GM23338 (cell line): Measurements from ENCODE around the gene CDV3. TPM values are rescaled to one million over a fixed set of nuclear protein-coding genes. Genes with fewer than 3 reads are reported as not detected.

Source experiments
- ATAC-seq: fragments of 200-7000 bp; cut with Tn5 transposase; 3 replicates; pipeline ENCODE4 v1.9.1; 2020
- DNase-seq: peaks from one replicate; pipeline ENCODE4 v3.0.0-alpha.2; 2015; ENCODE audit warnings: low spot score
- H2AFZ ChIP-seq: fragments of 200-600 bp; sonication (generic); 2 replicates; pipeline ENCODE4 v1.8.0; 2016; ENCODE audit warnings: antibody characterized with exemption, mild to moderate bottlenecking, moderate library complexity
- H3F3A ChIP-seq: fragments of 200-600 bp; sonication (generic); replicated peaks from 2 replicates; pipeline ENCODE4 v1.8.0; 2017; ENCODE audit warnings: antibody characterized with exemption, mixed run types, low read depth
- H3K27ac ChIP-seq: fragments of 200-600 bp; sonication (generic); 2 replicates; pipeline ENCODE4 v1.6.1; 2016; ENCODE audit warnings: low read depth
- H3K27me3 ChIP-seq: fragments of 200-600 bp; sonication (generic); 2 replicates; pipeline ENCODE4 v1.8.0; 2016; ENCODE audit warnings: mild to moderate bottlenecking, mixed run types, moderate library complexity; ENCODE audit not compliant: insufficient read depth
- H3K36me3 ChIP-seq: fragments of 200-600 bp; sonication (generic); 2 replicates; pipeline ENCODE4 v1.8.0; 2016; ENCODE audit warnings: mild to moderate bottlenecking; ENCODE audit not compliant: insufficient read depth
- H3K4me1 ChIP-seq: fragments of 200-600 bp; sonication (generic); 2 replicates; pipeline ENCODE4 v1.8.0; 2016; ENCODE audit warnings: mild to moderate bottlenecking, moderate library complexity; ENCODE audit not compliant: insufficient read depth
- H3K4me2 ChIP-seq: fragments of 200-600 bp; sonication (generic); 2 replicates; pipeline ENCODE4 v1.7.1; 2017; ENCODE audit warnings: mixed run types
- H3K4me3 ChIP-seq: fragments of 200-600 bp; sonication (generic); 2 replicates; pipeline ENCODE4 v1.6.1; 2016; ENCODE audit warnings: mixed run types
- H3K79me2 ChIP-seq: fragments of 200-600 bp; sonication (generic); replicated peaks from 2 replicates; pipeline ENCODE4 v1.8.0; 2017; ENCODE audit warnings: mild to moderate bottlenecking; ENCODE audit not compliant: insufficient read depth
- H3K9me2 ChIP-seq: fragments of 200-600 bp; sonication (generic); 2 replicates; pipeline ENCODE4 v1.8.0; 2017; ENCODE audit not compliant: insufficient read depth
- H4K20me1 ChIP-seq: fragments of 200-600 bp; sonication (generic); replicated peaks from 2 replicates; pipeline ENCODE4 v1.8.0; 2017; ENCODE audit warnings: mild to moderate bottlenecking; ENCODE audit not compliant: insufficient read depth
- H3K27ac Mint-ChIP-seq: 2 replicates; pipeline ENCODE4 v1.8.0; 2020; ENCODE audit warnings: inconsistent platforms, mild to moderate bottlenecking, moderate library complexity, mixed read lengths
- H3K27me3 Mint-ChIP-seq: 3 replicates; pipeline ENCODE4 v1.8.0; 2022; ENCODE audit warnings: low read depth, mild to moderate bottlenecking, moderate library complexity, mixed read lengths, inconsistent platforms; ENCODE audit not compliant: insufficient read depth, poor library complexity
- H3K36me3 Mint-ChIP-seq: 3 replicates; pipeline ENCODE4 v1.8.0; 2021; ENCODE audit warnings: low read depth, mild to moderate bottlenecking, inconsistent platforms, moderate library complexity, mixed read lengths
- H3K4me1 Mint-ChIP-seq: 3 replicates; pipeline ENCODE4 v1.8.0; 2020; ENCODE audit warnings: mild to moderate bottlenecking, inconsistent platforms, mixed read lengths
- H3K4me3 Mint-ChIP-seq: 3 replicates; pipeline ENCODE4 v1.8.0; 2021; ENCODE audit warnings: moderate library complexity, mild to moderate bottlenecking, inconsistent platforms, mixed read lengths
- H3K9me3 Mint-ChIP-seq: 3 replicates; pipeline ENCODE4 v1.8.0; 2020; ENCODE audit warnings: moderate library complexity, mild to moderate bottlenecking, inconsistent platforms, mixed read lengths
- CREB1 ChIP-seq: fragments of 250-450 bp; sonication (Bioruptor Pico); IDR thresholded peaks from 2 replicates; pipeline ENCODE4 v1.5.0; 2020; ENCODE audit warnings: low read depth, mild to moderate bottlenecking, moderate library complexity
- EZH2 ChIP-seq: fragments of 200-600 bp; sonication (generic); IDR thresholded peaks from one replicate; pipeline ENCODE4 v1.8.0; 2017; ENCODE audit warnings: antibody characterized with exemption, mild to moderate bottlenecking, low read depth; ENCODE audit not compliant: unreplicated experiment
- EZH2phosphoT487 ChIP-seq: fragments of 200-600 bp; sonication (generic); IDR thresholded peaks from one replicate; pipeline ENCODE4 v1.8.1; 2018; ENCODE audit warnings: antibody characterized with exemption; ENCODE audit not compliant: unreplicated experiment
- JUNB ChIP-seq: IDR thresholded peaks from one replicate; pipeline ENCODE4 v1.6.1; 2016; ENCODE audit warnings: antibody characterized with exemption; ENCODE audit not compliant: unreplicated experiment
- NANOG ChIP-seq: IDR thresholded peaks from 2 replicates; pipeline ENCODE4 v1.6.1; 2016; ENCODE audit warnings: antibody characterized with exemption, borderline replicate concordance
- POLR2AphosphoS5 ChIP-seq: IDR thresholded peaks from 2 replicates; pipeline ENCODE4 v1.6.1; 2016; ENCODE audit warnings: antibody characterized with exemption, low read depth
- REST ChIP-seq: IDR thresholded peaks from one replicate; pipeline ENCODE4 v1.6.1; 2018; ENCODE audit warnings: antibody characterized with exemption; ENCODE audit not compliant: unreplicated experiment
- ZNF331 ChIP-seq: fragments of 250-450 bp; sonication (Bioruptor Pico); IDR thresholded peaks from 2 replicates; pipeline ENCODE4 v1.5.0; 2020; ENCODE audit warnings: low read depth, mild to moderate bottlenecking, moderate library complexity
- polyA plus RNA-seq: library from polyadenylated mRNA; unstranded; fragments of >200 nt; fragmentation: Nextera tagmentation; extraction: Ambion mirVana; gene quantifications from 2 replicates; pipeline ENCODE4 v1.2.1, GENCODE V29; 2016
- total RNA-seq: library from RNA; depleted of rRNA; stranded (reverse); fragments of >200 nt; shearing (Covaris generic); gene quantifications from 2 replicates; pipeline ENCODE4 v1.2.3, GENCODE V29; 2014
- TF ChIP-seq, protein P1 (sequence below): fragments of 250-450 bp; sonication (Bioruptor Pico); IDR thresholded peaks from 2 replicates; pipeline ENCODE4 v1.5.0; 2020; ENCODE audit warnings: mild to moderate bottlenecking, moderate library complexity

Gene CDV3
- total and polyA plus RNA-seq, 2 experiments from 2014 or later, result 36.6 to 119 TPM

DNA sequence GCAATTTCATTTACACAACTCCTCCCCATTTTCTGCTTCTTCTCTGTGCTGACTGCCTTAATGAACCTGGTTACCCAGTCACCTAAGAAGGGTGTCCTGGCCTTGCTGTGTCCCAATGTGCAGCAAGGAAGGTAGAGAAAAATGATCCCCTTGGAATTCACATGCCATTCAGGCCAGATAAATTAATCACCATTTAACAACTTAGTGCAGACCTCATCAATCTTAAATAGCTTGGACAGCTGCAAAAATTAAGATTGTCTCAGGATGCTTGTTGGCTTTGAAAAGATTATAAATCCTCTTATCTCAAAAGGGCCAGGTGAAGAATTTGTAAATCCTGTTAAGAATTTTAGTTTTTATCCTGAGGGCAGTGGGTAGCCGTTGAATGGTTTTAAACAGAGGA, 9.7 kb upstream of the CDV3 start:
- Mint-ChIP-seq H3K27me3 (peaks cover 7% of the 10 kb centered on the region), H3K36me3 (no peaks in the 10 kb centered on the region), H3K27ac (0 out of 2 replicates have a peak overlapping the region, but pooled peaks have one; percentile 7), H3K9me3 (no peaks in the 10 kb centered on the region), H3K4me1 (no peaks in the 10 kb centered on the region), H3K4me3 (no peak overlapping the region)
- no peak overlapping the region for H2AFZ ChIP-seq
- no peaks in the 10 kb centered on the region for H4K20me1 ChIP-seq
- no peaks in the 10 kb centered on the region for H3K36me3 ChIP-seq
- H3K27me3 ChIP-seq, result no peaks in the 10 kb centered on the region
- H3K79me2 ChIP-seq, result no peaks in the 10 kb centered on the region
- no peak overlapping the region for H3K4me2 ChIP-seq
- no peak overlapping the region for H3K4me3 ChIP-seq
- H3K4me1 ChIP-seq, result no peaks in the 10 kb centered on the region
- TF ChIP-seq CREB1 (no peak), REST (no peak), POLR2AphosphoS5 (no peak), NANOG (no peak), EZH2 (no peak), JUNB (no peak), ZNF331 (CRISPR knock-in tag) (no peak), EZH2phosphoT487 (no peak)
- TF ChIP-seq, protein P1, sequence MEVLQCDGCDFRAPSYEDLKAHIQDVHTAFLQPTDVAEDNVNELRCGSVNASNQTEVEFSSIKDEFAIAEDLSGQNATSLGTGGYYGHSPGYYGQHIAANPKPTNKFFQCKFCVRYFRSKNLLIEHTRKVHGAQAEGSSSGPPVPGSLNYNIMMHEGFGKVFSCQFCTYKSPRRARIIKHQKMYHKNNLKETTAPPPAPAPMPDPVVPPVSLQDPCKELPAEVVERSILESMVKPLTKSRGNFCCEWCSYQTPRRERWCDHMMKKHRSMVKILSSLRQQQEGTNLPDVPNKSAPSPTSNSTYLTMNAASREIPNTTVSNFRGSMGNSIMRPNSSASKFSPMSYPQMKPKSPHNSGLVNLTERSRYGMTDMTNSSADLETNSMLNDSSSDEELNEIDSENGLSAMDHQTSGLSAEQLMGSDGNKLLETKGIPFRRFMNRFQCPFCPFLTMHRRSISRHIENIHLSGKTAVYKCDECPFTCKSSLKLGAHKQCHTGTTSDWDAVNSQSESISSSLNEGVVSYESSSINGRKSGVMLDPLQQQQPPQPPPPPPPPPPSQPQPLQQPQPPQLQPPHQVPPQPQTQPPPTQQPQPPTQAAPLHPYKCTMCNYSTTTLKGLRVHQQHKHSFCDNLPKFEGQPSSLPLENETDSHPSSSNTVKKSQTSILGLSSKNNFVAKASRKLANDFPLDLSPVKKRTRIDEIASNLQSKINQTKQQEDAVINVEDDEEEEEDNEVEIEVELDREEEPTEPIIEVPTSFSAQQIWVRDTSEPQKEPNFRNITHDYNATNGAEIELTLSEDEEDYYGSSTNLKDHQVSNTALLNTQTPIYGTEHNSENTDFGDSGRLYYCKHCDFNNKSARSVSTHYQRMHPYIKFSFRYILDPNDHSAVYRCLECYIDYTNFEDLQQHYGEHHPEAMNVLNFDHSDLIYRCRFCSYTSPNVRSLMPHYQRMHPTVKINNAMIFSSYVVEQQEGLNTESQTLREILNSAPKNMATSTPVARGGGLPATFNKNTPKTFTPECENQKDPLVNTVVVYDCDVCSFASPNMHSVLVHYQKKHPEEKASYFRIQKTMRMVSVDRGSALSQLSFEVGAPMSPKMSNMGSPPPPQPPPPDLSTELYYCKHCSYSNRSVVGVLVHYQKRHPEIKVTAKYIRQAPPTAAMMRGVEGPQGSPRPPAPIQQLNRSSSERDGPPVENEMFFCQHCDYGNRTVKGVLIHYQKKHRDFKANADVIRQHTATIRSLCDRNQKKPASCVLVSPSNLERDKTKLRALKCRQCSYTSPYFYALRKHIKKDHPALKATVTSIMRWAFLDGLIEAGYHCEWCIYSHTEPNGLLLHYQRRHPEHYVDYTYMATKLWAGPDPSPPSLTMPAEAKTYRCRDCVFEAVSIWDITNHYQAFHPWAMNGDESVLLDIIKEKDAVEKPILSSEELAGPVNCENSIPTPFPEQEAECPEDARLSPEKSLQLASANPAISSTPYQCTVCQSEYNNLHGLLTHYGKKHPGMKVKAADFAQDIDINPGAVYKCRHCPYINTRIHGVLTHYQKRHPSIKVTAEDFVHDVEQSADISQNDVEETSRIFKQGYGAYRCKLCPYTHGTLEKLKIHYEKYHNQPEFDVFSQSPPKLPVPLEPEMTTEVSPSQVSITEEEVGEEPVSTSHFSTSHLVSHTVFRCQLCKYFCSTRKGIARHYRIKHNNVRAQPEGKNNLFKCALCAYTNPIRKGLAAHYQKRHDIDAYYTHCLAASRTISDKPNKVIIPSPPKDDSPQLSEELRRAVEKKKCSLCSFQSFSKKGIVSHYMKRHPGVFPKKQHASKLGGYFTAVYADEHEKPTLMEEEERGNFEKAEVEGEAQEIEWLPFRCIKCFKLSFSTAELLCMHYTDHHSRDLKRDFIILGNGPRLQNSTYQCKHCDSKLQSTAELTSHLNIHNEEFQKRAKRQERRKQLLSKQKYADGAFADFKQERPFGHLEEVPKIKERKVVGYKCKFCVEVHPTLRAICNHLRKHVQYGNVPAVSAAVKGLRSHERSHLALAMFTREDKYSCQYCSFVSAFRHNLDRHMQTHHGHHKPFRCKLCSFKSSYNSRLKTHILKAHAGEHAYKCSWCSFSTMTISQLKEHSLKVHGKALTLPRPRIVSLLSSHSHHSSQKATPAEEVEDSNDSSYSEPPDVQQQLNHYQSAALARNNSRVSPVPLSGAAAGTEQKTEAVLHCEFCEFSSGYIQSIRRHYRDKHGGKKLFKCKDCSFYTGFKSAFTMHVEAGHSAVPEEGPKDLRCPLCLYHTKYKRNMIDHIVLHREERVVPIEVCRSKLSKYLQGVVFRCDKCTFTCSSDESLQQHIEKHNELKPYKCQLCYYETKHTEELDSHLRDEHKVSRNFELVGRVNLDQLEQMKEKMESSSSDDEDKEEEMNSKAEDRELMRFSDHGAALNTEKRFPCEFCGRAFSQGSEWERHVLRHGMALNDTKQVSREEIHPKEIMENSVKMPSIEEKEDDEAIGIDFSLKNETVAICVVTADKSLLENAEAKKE (CRISPR knock-in tag), result no peak
- ATAC-seq (no peak), DNase-seq (no peak)
- H3F3A ChIP-seq, result no peaks in the 10 kb centered on the region
- no peak overlapping the region for H3K27ac ChIP-seq
- no peaks in the 10 kb centered on the region for H3K9me2 ChIP-seq
